K562 (cell line): ENCODE data around the gene DGCR8. TPM values are rescaled to one million over a fixed set of nuclear protein-coding genes. Genes with fewer than 3 reads are reported as not detected.
A peak's percentile ranks its signal among the peaks of the same experiment; 100 is the strongest.

Source experiments
- CHD1 ChIP-seq: fragments of 200-600 bp; sonication (generic); IDR thresholded peaks from one replicate; pipeline ENCODE4 v1.6.1; 2012; ENCODE audit warnings: mild to moderate bottlenecking, moderate library complexity, low read length, inconsistent platforms
- ETV5 ChIP-seq: sonication (generic); formaldehyde crosslinking; IDR thresholded peaks from 2 replicates; pipeline ENCODE4 v1.4.0; 2020; ENCODE audit warnings: low read depth, mild to moderate bottlenecking, missing genetic modification reagents
- ETV6 ChIP-seq, 3 experiments: fragments of 150-350 bp in 1 of 3; sonication (generic) in 1 of 3; formaldehyde crosslinking in 1 of 3; IDR thresholded peaks; 2 replicates each; pipeline versions ENCODE4 v1.6.1 to v1.8.0; 2014 to 2022; ENCODE audit warnings: borderline replicate concordance in 2 of 3, low read depth in 2 of 3, antibody characterized with exemption in 1 of 3, low read length in 1 of 3, mild to moderate bottlenecking in 1 of 3, missing genetic modification reagents in 1 of 3
- FUS ChIP-seq: fragments of 200-400 bp; formaldehyde crosslinking; optimal IDR thresholded peaks from 2 replicates; pipeline ENCODE3; 2017; ENCODE audit warnings: low read depth, low read length
- HMGN3 ChIP-seq: IDR thresholded peaks from 2 replicates; pipeline ENCODE4 v1.6.1; 2011; ENCODE audit warnings: borderline replicate concordance, low read depth, mild to moderate bottlenecking, mixed read lengths, low read length; ENCODE audit not compliant: insufficient read length; ENCODE audit errors: extremely low read depth
- KDM4B ChIP-seq, 2 experiments: fragments of 450-650 bp in 1 of 2; sonication (generic) in 1 of 2; IDR thresholded peaks; 2 replicates each; pipeline ENCODE4 v1.6.1; 2016 to 2017; ENCODE audit warnings: borderline replicate concordance in 2 of 2, antibody characterized with exemption in 1 of 2, low read depth in 1 of 2, mild to moderate bottlenecking in 1 of 2
- KDM5B ChIP-seq: fragments of 200-600 bp; sonication (generic); IDR thresholded peaks from 2 replicates; pipeline ENCODE4 v1.6.1; 2012; ENCODE audit warnings: low read depth, mild to moderate bottlenecking, moderate library complexity, low read length, control low read depth, inconsistent platforms; ENCODE audit not compliant: insufficient replicate concordance
- PML ChIP-seq: IDR thresholded peaks from 2 replicates; pipeline ENCODE4 v1.6.1; 2012; ENCODE audit warnings: low read length, inconsistent platforms
- RBFOX2 ChIP-seq: fragments of 200-400 bp; formaldehyde crosslinking; IDR thresholded peaks from 2 replicates; pipeline ENCODE4 v1.6.1; 2017; ENCODE audit warnings: low read depth, mild to moderate bottlenecking, low read length, moderate library complexity
- SREBF1 ChIP-seq: fragments of 150-350 bp; IDR thresholded peaks from 2 replicates; pipeline ENCODE4 v1.6.1; 2014; ENCODE audit warnings: antibody characterized with exemption, low read depth, low read length, borderline replicate concordance
- TFAP4 ChIP-seq: sonication (generic); formaldehyde crosslinking; IDR thresholded peaks from 2 replicates; pipeline ENCODE4 v1.8.0; 2022; ENCODE audit warnings: missing genetic modification reagents, mild to moderate bottlenecking, moderate library complexity, borderline replicate concordance
- WHSC1 ChIP-seq: IDR thresholded peaks from one replicate; pipeline ENCODE4 v1.6.1; 2012; ENCODE audit warnings: low read length, control low read depth, inconsistent platforms
- ZBTB17 ChIP-seq: fragments of 450-650 bp; formaldehyde crosslinking; IDR thresholded peaks from 2 replicates; pipeline ENCODE4 v1.4.0; 2020; ENCODE audit warnings: mild to moderate bottlenecking
- ZBTB7A ChIP-seq: IDR thresholded peaks from 2 replicates; pipeline ENCODE4 v1.6.1; 2011; ENCODE audit warnings: low read depth, mild to moderate bottlenecking, low read length, moderate library complexity, borderline replicate concordance; ENCODE audit not compliant: control insufficient read depth
- ZNF764 ChIP-seq: fragments of 250-450 bp; sonication (Bioruptor Pico); IDR thresholded peaks from 2 replicates; pipeline ENCODE4 v1.4.0; 2020; ENCODE audit warnings: low read depth, mild to moderate bottlenecking, moderate library complexity
- polyA plus RNA-seq, 8 experiments: library from polyadenylated mRNA; depleted of rRNA in 4 of 8; stranded (reverse) in 5 of 8; unstranded in 3 of 8; fragments of >200 nt; fragmentation: Nextera tagmentation in 2 of 8; fragmentation: Illumina TruSeq in 1 of 8; extraction: Ambion mirVana in 2 of 8; extraction: Trizol in 1 of 8; gene quantifications; 2 replicates each; pipeline versions ENCODE4 v1.2.1 to v1.2.3, GENCODE V29; 2011 to 2014; ENCODE audit warnings: inconsistent platforms in 1 of 8, missing spikeins in 1 of 8
- total RNA-seq, 7 experiments: library from RNA; depleted of rRNA in 6 of 7; stranded (reverse); fragments of >200 nt in 6 of 7; fragmentation: Illumina TruSeq in 2 of 7; extraction: Trizol in 2 of 7; gene quantifications; 2 replicates each; pipeline versions ENCODE4 v1.2.1 to v1.2.3, GENCODE V29; 2011 to 2021; ENCODE audit warnings: low replicate concordance in 1 of 7
- TF ChIP-seq, protein P1 (sequence below), 2 experiments: fragments of 450-650 bp; formaldehyde crosslinking in 1 of 2; IDR thresholded peaks; 2 replicates each; pipeline versions ENCODE4 v1.4.0 to v1.6.1; 2014 to 2020; ENCODE audit warnings: mild to moderate bottlenecking in 2 of 2, borderline replicate concordance in 1 of 2, low read depth in 1 of 2

The DGCR8 gene
- total and polyA plus RNA-seq, 9 of the 15 experiments (the other 6 are each of a cell fraction or from before 2014, with no cell fraction given): 5.9 to 144 (median 80.1) TPM

GRCh38 chr22:20109411-20110358, 29.6 kb downstream of the DGCR8 start (continued):
- TF ChIP-seq HMGN3 (no peak), ETV6 (IDR thresholded peaks at IDR 0.05; ENCODE audit: borderline replicate concordance in 1 of 2, low read depth in 2 of 2, low read length in 1 of 2) (no peak), ETV6 (CRISPR knock-in tag; IDR thresholded peaks at IDR 0.05; ENCODE audit: borderline replicate concordance) (no peak), KDM5B (peak; percentile 30), ZNF764 (CRISPR knock-in tag) (peak; percentile 10; the same call in 1 of the 2 replicates), FUS (no peak), ZBTB17 (peak; percentile 78), ETV5 (CRISPR knock-in tag) (no peak), ZBTB7A (no peak), KDM4B (IDR thresholded peaks at IDR 0.05; ENCODE audit: borderline replicate concordance in 2 of 2, low read depth in 1 of 2) (peak in 1 of 2 experiments; percentile 17; a peak in 1 of 4 replicates), TFAP4 (CRISPR knock-in tag) (no peak), RBFOX2 (peak; percentile 76), PML (0 out of 2 replicates have a peak, but pooled peaks have one; percentile 11), SREBF1 (no peak), WHSC1 (peak; percentile 83), CHD1 (no peak)
- TF ChIP-seq, protein P1, sequence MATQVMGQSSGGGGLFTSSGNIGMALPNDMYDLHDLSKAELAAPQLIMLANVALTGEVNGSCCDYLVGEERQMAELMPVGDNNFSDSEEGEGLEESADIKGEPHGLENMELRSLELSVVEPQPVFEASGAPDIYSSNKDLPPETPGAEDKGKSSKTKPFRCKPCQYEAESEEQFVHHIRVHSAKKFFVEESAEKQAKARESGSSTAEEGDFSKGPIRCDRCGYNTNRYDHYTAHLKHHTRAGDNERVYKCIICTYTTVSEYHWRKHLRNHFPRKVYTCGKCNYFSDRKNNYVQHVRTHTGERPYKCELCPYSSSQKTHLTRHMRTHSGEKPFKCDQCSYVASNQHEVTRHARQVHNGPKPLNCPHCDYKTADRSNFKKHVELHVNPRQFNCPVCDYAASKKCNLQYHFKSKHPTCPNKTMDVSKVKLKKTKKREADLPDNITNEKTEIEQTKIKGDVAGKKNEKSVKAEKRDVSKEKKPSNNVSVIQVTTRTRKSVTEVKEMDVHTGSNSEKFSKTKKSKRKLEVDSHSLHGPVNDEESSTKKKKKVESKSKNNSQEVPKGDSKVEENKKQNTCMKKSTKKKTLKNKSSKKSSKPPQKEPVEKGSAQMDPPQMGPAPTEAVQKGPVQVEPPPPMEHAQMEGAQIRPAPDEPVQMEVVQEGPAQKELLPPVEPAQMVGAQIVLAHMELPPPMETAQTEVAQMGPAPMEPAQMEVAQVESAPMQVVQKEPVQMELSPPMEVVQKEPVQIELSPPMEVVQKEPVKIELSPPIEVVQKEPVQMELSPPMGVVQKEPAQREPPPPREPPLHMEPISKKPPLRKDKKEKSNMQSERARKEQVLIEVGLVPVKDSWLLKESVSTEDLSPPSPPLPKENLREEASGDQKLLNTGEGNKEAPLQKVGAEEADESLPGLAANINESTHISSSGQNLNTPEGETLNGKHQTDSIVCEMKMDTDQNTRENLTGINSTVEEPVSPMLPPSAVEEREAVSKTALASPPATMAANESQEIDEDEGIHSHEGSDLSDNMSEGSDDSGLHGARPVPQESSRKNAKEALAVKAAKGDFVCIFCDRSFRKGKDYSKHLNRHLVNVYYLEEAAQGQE (IDR thresholded peaks at IDR 0.05; ENCODE audit: borderline replicate concordance): no peak
- TF ChIP-seq, protein P1 (CRISPR knock-in tag; IDR thresholded peaks at IDR 0.05; ENCODE audit: low read depth): peak; percentile 53; the same call in 1 of the 2 replicates
